PC-3 (cell line): Measurements from ENCODE around the gene ORM2.

Source experiments
- EZH2 ChIP-seq: fragments of 300-600 bp; sonication (generic); IDR thresholded peaks from one replicate; pipeline ENCODE4 v1.6.1; 2017; ENCODE audit warnings: antibody characterized with exemption, mild to moderate bottlenecking, low read length; ENCODE audit not compliant: unreplicated experiment
- TF ChIP-seq, protein P1 (sequence below): fragments of 300-600 bp; sonication (generic); conservative IDR thresholded peaks from 2 replicates; pipeline ENCODE4 v1.5.1; 2017; ENCODE audit warnings: antibody characterized with exemption, low read depth, mild to moderate bottlenecking, low read length

DNA sequence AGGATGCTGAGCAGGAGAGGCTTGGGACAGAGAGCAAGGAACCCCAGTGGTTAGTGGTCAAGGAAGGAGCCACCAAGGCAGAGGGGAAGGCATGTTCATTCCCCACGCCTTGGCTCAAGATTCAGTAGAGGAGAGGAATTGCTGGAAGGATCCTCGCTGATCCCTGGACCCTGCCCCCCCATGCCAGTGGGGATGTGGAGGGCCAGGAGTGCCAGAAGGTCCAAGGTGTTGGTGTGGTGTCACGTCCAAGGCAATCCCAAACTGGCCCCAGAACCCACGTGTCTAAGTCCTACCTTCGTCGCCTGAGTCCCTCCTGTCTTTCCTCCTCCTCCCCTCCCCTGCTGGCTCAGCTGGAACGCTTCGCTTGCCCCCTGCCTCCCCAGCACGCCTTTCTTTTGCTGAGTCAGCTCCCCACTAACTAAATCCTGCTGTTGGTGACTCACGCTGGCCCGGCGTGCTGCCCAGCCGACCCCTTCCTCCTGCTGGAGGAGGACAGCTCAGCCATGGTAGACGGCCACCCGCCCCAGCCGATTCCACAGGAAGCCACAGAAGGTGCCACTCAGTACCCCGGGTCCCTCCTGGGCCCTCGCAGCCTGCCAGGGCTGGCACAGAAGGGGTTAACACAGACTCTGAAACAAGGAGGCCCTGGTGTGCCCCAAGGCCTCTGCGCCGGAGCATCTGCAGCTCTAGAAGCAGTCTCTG is 44.4 kb upstream of the ORM2 start:
- TF ChIP-seq EZH2: no peak
- TF ChIP-seq, protein P1, sequence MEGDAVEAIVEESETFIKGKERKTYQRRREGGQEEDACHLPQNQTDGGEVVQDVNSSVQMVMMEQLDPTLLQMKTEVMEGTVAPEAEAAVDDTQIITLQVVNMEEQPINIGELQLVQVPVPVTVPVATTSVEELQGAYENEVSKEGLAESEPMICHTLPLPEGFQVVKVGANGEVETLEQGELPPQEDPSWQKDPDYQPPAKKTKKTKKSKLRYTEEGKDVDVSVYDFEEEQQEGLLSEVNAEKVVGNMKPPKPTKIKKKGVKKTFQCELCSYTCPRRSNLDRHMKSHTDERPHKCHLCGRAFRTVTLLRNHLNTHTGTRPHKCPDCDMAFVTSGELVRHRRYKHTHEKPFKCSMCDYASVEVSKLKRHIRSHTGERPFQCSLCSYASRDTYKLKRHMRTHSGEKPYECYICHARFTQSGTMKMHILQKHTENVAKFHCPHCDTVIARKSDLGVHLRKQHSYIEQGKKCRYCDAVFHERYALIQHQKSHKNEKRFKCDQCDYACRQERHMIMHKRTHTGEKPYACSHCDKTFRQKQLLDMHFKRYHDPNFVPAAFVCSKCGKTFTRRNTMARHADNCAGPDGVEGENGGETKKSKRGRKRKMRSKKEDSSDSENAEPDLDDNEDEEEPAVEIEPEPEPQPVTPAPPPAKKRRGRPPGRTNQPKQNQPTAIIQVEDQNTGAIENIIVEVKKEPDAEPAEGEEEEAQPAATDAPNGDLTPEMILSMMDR: no peak
